Cardiac septum (tissue), 1 donor: ENCODE data around the gene NXN. TPM values are rescaled to one million over a fixed set of nuclear protein-coding genes. Genes with fewer than 3 reads are reported as not detected.
"Not testable (repeated sequence)": the region's sequence is repeated elsewhere in the genome, so short reads cannot be mapped to it uniquely, and the experiment has no call there.

Experiments
- DNase-seq: peaks from one replicate; pipeline ENCODE4 v3.0.0-alpha.2; 2020; ENCODE audit warnings: low spot score
- intact Hi-C: fragments of 100-400 bp; cut with DNase I; formaldehyde crosslinking; loops from one replicate; pipeline ENCODE4 v1.14.0; 2022
- total RNA-seq: library from RNA; stranded (reverse); fragmentation: NEBNext Ultra II Directional; extraction: Animal tissue kit (Norgen Biotek cat#: 25700); gene quantifications from one replicate; pipeline ENCODE4 v1.2.1, GENCODE V29; 2021
- donor health status: DM: no; HTN: no; CAD: no.

NXN gene
- total RNA-seq, 1 donor from 2014 or later = 14.3 TPM

- no peak for DNase-seq
Measured at GRCh38 chr17:907725-908124, 71.9 kb downstream of the NXN start.

GRCh38 chr17:905708-906107 lies 73.9 kb downstream of the NXN start:
- DNase-seq, intact Hi-C loops: not testable (repeated sequence)

More at GRCh38 chr17:907725-908124, 71.9 kb downstream of the NXN start:
- intact Hi-C loops = no loop called here

- DNase-seq = no peak
- intact Hi-C loops = no loop called here
Measured at GRCh38 chr17:903691-904481, 75.7 kb downstream of the NXN start.

DNA sequence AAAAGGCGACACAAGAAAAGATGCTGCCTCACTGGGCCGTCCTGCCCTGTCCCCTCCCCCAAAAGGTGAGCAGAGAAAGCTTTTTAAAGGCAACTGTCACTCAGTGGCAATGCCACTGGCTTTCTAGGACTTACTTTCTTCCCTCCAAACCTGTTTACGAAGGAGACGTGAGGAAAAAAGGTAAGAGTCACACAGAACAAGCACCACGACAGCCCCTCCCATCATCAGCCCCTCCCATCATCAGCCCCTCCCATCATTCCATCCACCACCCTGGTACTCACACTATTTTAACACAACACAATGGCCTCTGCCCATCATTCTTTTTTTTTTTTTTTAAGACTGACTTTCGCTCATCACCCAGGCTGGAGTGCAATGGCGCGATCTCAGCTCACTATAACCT lies 77.1 kb downstream of the NXN start:
- intact Hi-C loops = no loop called here
- no peak for DNase-seq

GRCh38 chr17:901964-902363 lies 77.6 kb downstream of the NXN start:
- intact Hi-C loops = no loop called here
- no peak for DNase-seq

DNA sequence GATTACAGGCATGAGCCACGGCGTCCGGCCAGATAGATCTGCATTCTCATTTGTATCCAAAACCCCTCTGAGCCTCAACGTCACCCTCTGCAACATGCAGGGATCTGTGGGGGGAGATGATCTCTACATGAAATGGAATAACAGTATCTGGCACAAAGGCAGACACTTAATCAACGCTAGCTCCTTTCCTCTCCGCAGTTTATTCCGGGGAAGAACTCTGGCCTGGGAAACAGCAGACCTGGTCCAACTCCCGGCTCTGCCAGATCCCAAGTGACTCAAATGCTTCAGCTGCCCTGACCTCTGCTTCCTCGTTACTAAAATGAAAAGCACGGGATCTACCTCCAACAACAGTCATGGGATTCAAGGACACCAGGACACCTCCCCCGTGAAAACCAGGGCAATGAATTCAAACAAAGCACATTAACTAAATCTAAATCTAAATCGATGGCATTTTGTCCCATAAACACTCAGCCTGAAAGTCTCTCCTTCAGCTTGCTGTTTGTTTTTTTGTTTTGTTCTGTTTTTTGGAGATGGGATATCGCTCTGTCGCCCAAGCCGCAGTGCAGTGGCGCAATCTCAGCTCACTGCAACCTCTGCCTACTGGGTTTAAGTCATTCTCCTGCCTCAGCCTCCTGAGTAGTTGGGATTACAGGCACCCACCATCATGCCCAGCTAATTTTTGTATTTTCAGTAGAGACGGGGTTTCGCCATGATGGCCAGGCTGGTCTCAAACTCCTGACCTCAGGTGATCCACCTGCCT lies 78.2 kb downstream of the NXN start:
- intact Hi-C loops = no loop called here
- no peak for DNase-seq

DNA sequence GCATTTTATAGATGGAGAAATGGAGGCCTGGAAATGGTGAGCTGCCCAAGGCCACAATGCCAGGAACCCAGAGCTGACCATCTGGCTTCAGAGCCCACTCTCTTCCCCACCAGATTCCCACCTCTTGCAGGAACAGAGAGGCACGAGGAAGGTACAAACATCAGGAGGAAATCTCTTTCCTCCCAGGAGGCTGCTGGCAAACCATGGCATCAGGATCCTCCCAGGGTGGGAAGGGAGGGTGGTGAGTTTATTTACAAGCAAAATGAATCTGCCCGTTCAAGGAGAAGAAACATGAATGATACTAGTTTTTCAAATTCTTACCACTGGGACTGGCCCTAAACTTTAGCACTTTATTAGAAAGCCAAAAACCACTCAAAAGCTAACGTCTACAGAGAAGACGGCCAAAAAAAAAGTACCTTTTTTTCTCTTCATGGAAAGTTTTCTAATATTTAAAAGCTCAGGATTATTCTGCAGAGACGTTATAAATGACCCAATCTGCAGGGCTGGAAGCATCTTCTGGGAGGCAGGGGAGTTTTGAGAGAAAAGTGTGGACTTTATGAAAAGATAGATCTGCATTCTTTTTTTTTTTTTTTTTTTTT lies 79.1 kb downstream of the NXN start:
- no peak for DNase-seq
- intact Hi-C loops = no loop called here

DNA sequence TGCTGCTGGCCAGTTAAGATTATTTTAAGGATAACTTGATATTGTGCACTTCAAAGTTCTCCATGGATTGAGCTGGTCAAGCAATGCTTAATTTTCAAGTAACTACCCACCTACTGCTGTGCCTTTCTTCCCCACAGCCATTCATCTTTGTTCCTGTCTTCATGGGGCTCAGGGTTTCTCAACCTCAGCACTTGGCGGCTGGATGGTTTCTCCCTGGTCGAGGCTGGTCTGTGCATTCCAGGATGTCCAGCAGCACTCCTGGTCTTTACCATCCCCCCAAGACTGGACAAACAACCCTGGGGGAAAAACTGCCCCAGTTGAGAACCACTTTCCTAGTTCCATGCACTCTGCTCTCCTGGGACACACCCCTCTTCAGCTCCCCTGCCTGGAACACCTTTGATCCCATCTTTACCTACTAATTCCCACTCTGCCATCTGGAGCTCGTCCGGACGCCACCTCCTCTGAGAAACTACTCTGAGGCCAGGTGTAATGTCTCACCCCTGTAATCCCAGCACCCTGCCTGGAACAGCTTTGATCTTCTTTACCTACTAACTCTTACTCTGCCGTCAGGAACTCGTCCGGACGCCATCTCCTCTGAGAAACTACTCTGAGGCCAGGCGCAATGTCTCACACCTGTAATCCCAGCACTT lies 81.5 kb downstream of the NXN start:
- no peak for DNase-seq
- intact Hi-C loops = no loop called here

GRCh38 chr17:896953-897661 lies 82.5 kb downstream of the NXN start:
- intact Hi-C loops = no loop called here
- DNase-seq = no peak

GRCh38 chr17:896454-896853 lies 83.1 kb downstream of the NXN start:
- no peak for DNase-seq
- intact Hi-C loops = no loop called here

- DNase-seq = no peak
- intact Hi-C loops = no loop called here
Measured at GRCh38 chr17:892958-893357, 86.6 kb downstream of the NXN start.

- intact Hi-C loops = no loop called here
- no peak for DNase-seq
Measured at GRCh38 chr17:888998-889441, 90.6 kb downstream of the NXN start.

GRCh38 chr17:887551-888209 lies 91.9 kb downstream of the NXN start:
- DNase-seq = no peak
- intact Hi-C loops = no loop called here

DNA sequence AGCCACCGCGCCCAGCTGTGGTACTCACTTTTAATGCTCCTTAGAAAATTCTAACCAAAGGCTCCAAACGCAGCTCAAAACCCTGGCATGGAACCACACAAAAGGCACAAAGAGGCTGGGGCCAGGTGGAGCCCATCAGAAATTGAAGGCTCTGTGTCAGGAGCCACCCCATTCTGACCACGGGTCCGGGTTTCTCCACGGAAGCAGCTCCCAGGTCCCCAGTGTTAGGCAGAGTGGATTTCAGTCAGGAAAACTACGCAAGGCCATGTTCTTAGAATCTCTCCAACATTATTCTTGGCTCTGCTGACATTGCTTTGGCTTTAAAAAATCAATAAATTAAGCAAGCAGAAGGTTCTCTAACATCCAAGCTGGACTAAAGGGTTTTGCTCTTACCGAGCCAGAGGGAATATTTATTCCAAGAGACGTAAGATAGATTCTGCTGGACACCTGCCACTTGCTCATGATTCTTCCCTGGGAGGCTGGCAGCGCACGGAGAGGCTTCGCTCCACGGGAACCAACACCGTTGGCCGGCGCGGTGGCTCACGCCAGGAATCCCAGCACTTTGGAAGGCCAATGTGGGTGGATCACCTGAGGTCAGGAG lies 93.5 kb downstream of the NXN start:
- intact Hi-C loops = no loop called here
- no peak for DNase-seq

DNA sequence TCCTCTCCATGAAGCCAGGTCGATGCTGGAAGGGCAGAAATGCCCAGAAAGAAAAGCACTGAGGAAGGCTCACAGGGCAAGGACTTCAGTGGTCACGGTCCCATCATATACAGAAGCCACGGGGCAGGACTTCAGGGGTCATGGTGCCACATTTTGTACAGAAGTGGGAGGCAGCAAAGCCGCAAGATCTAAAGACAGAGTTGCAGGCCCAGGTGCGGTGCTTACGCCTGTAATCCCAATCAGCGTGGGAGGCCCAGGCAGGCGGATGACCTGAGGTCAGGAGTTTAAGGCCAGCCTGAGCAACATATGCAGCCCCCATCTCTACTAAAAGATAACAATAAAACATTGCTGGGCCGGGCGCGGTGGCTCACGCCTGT lies 96.0 kb downstream of the NXN start:
- no peak for DNase-seq

GRCh38 chr17:882827-883585 lies 96.6 kb downstream of the NXN start:
- peak; percentile 77 for DNase-seq

More for the DNA sequence above, 96.0 kb downstream of the NXN start:
- intact Hi-C loops = loop anchor here (5.0 kb wide), 1 partner anchor 34 kb away; no protein-coding TSS in a partner anchor

DNA sequence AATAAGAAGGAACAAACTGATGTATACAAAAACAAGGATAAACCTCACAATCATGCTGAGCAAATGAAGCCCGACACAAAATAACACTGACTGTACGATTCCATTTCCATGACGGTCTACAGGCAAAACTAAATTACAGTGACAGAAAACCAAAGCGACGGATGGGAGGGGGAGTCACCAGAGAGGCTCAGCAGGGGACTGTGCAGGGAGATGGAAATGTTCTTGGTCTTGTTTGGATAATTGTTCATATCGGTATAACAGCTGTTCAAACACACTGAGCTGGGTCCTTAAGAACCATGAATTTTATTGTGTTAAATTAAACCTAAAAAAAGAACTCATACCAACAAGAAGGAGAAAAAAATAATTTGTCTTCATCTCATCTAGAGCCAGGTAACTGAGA lies 97.8 kb downstream of the NXN start:
- intact Hi-C loops = loop anchor here (2.0 to 5.0 kb wide), 2 partner anchors 36 to 97 kb away; partner anchors contain the start of gene NXN
- DNase-seq = no peak

More at GRCh38 chr17:882827-883585, 96.6 kb downstream of the NXN start:
- intact Hi-C loops = loop anchor here (5.0 kb wide), 1 partner anchor 34 kb away; no protein-coding TSS in a partner anchor
